NCI-H446 (cell line): ENCODE results near the gene TENM3.
"Not testable (repeated sequence)": the region's sequence is repeated elsewhere in the genome, so short reads cannot be mapped to it uniquely, and the experiment has no call there.

Experiments used
- DNase-seq, 2 experiments: peaks; one replicate each; lab custom pipeline; 2025; lab: John Stamatoyannopoulos, UW

The TENM3 gene

DNA sequence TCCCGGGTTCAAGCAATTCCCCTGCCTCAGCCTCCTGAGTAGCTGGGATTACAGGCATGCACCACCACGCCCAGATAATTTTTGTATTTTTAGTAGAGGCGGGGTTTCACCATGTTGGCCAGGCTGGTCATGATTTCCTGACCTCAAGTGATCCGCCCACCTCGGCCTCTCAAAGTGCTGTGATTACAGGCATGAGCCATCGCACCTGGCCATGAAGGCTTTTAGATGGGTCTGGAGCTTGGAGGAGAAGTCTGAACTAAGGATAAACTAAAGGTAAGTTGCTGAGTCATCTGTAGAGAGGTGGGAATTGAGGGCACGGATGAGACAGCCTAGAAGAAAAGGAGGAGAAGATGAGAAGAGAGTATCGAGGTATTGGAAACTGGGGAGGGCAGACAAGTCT lies at the start of gene TENM3:
Gene TENM3 (plus strand): TSS at position 199 of the 400 bp plus-strand sequence. CDS start 80,619 bp downstream, outside the sequence.
- not testable (repeated sequence) for DNase-seq

DNA sequence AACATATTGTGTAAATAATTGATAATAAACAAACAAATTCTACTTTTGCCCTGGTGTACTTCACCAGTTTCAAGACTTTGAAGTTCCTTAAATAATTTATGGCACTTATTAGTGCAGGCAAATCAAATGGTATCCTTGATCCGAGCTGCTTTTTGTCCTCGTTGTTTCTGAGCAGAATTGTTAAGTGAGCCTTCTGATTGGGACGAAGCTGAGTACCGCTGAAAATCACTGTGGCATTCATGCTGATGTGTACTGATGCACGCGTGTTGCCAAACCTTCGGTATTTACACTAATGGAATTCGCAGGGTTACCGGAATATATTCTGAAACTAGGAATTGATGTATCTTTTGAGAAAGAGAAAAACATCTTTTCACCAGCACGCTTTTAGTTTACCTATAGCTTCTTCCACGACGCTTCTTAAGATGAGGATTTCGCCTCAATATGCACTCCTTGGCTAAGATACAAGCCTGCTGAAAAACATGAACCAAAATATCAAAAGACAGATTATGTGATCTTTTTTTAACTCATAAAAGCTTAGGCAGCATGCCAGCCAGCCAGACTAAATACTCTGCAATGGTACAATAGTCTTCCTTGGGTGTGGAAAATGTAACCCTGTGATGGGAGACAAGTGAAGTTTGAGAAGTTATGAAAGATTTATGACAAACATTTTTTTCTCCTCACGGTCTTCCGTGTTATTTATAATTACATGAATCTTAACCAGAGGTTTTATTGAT lies 48.9 kb upstream of the TENM3 start:
- DNase-seq = no peak

DNA sequence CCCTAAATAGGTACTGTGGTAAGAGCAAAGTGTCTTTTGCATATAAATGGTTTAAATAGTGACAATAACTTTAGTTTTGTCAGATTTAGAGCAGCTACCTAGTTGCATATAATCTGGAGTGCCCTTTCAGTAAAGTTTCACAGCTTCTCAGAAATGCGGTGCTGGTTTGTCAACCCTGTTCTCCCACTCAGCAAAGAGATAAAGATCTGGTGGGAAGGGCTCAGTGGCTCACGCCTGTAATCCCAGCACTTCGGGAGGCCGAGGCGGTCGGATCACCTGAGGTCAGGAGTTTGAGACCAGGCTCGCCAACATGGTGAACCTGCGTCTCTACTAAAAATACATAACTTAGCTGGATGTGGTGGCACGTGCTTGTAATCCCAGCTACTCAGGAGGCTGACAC lies 45.6 kb upstream of the TENM3 start:
- no peak for DNase-seq

DNA sequence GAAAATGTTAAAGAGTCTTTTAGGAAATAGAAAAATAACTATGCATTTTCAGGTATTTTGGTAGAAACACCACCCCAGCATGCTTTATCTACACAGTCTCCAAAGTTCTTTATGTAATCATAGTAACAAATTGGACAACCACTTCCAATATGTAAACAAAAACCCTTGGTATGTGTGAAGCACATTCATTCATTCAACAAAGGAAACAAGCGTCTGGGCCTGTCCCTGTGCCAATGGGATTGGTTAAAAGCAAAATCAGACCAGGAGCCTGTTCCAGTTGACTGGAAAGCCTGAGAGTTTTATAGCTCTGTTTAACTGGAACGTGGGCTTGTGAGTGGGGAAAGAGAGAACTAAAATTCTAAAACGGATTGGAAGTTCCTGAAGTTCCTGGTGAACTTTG lies 41.3 kb upstream of the TENM3 start:
- DNase-seq = no peak

DNA sequence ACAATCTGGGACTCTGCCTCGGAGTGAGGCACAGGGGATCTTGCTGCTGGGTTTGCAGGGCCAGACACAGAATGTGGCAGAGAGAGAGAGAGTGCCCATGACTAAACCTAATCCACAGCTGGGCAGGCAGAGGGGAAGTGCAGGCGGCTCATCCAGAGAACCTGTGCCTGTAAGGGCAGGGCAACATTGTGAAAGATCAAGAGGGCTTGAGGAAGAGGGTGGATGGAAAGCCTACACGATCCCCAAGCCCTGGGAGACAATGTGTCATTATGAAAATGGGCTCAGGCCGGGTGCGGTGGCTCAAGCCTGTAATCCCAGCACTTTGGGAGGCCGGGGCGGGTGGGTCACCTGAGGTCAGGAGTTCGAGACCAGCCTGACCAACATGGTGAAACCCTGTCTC lies 40.6 kb upstream of the TENM3 start:
- no peak for DNase-seq

DNA sequence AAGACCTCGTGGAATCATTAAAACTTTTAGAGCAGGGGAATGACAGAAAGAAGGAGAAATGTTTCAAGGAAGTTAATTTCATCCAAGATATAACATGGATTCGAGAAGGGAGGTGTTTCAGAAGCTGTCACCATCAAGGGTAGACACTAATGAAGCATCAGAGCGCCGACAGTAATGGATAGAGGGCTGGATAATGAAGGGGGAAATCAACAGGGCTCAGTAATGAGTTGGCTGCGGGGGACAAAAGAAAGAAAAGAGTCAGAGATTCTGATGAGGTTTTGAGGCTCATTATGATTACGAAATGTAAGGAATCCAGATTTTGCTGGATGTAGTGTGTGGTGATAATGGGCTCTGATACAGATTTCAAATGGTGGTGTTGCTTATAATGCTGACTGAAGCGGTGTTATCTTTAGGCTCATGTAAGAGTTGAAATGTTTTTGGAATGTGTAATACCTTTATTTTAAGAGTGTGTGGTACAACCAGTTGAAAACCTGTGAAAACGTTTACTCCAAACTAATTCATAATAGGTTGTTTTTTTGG lies 39.3 kb upstream of the TENM3 start:
- DNase-seq = no peak

DNA sequence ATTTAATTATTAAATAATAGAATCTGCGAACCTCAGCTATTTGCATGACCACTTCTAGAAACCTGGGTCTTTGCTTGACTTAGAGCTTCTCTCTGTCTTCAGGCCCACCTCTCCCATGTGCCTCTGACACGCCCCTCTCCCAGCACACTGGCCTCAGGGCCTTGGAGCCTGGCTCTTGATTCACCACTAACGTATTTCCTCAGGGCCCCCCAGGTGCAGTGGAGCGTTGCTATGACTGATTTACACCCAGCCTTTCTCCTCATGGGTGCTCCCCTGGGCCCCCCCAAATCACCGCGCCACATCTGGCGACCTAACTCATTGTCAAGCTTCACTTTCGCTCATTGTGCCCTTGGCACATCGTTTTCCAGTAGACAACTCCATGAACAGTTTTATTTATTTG lies 37.9 kb upstream of the TENM3 start:
- DNase-seq = no peak

DNA sequence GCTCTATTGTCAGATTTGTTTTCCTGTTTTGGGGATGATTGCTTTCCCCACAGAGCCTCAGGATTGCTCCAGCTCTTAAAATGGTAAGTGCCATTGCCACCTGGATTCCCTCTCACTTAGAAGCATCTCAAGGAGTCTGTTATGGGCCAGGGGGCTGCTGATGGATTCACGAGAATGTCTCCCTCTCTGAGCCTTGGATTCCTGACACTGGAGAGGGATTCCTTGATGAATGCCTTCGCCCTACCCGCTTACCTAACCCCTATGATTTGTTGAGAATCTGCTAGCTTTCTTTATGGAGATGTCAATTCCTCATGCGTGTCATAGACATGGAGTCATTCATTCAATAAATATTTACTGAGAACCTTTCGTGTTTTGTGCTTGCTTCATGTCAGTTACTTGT lies 36.9 kb upstream of the TENM3 start:
- no peak for DNase-seq

DNA sequence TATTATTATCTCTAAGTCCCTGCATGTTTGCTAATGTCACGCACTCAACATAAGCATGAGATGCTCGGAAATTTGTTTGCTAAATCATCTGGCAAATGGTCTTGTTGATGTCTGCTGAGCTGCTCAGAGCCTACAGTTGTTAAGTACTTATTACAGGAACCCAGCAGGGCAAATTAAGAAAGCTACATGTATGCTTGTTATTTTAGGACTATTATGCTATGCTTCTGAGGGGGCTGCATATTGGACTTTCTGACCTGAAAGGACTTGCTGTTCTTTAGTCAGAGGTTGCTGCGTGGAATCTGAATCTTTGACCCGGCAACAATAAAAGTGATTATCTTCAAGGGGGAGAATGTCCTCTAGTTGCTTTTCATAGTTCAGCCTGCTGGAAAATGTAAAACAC lies 36.3 kb upstream of the TENM3 start:
- DNase-seq = no peak

DNA sequence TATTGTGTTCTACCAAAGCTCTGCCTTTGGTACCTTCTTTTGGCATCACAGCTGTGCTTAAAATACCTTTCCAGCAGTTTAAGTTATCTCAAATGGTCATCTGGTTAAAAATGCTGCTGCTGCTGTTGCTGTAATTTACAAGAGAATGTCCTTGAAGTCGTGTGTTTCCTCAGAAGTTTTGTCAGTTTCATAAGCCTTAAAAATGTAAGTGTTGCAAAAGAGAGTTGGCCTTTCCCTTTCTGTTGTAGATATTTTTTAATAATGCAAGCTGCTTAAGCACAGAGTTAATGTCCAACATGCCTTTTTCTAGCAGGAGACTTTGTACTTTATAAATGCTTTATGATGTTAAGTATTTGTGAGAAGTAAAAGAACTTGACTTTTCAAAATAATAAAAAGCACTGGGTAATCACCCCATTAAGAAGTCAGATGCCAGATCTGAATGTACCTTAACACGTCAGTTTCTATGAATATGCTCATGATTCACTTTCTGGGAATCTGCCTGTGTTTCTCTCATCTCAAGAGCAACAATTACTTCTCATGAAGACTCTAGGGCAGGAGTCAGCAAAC lies 35.3 kb upstream of the TENM3 start:
- DNase-seq = no peak

DNA sequence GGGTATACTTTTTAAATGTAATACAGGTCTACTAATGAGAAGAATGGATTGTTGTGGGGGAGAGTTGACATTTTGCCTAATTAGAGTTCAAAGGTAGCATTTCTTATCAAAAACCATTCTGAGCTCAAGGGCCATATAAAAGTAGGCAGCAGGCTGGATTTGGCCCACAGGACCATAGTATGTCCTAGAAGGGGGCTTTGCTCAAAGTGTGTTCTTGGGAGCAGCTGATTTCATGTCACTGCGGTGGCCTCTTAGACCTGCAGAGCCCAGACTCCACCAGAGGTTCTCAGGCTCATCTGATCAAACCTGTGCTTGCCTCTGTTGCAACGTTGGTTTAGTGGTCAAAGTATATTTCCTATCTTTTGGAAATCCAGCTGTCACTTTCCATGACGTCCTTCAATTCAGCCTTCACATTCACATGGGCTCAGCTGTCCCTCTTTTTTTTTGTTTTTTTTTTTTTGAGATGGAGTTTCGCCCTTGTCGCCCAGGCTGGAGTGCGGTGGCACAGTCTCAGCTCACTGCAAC lies 34.6 kb upstream of the TENM3 start:
- no peak for DNase-seq

DNA sequence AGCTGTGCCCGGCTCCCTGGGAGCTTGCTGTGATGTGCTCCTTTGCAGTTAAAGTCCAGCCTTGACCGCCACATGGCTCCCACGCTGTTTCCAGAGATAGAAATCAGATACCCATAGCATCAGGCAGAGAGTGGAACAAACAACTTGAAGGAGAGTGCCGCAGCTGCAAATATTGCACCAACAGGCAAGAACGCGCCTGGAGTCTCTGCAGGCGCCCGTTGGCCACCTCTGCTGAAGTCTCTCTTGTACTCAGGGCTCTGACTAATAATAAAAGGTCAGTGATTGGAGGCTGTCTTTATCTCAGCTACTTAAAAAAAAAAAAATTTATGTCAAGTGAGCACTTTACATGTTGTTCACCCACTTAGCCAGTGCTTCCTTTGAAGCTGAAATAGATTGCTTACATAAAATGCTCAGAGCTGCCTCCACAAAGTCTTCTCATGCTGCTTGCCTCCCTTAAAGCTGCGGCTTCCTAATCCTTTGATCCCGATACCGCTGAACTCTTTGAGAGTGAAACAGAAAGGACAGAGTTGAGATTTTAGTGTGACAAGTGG lies 30.9 kb upstream of the TENM3 start:
- DNase-seq = no peak

DNA sequence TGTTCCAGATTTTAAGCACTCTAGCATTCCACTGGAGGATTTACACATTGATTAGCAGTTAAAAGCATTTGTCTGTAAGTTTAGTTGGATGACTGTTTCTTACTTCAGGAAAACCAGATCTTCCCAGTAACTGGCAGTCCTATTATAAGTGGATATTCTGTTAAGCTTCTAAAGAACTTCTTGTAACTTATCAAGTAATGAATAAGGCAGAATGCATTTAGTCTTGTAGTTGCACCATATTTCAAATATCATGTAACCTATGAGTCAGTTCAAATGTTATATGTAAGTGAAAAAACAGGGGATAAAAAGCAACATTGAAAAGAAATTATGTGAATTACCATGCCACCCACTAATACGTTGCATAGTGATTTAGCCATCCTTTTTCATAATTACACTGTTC lies 30.2 kb upstream of the TENM3 start:
- DNase-seq = no peak

DNA sequence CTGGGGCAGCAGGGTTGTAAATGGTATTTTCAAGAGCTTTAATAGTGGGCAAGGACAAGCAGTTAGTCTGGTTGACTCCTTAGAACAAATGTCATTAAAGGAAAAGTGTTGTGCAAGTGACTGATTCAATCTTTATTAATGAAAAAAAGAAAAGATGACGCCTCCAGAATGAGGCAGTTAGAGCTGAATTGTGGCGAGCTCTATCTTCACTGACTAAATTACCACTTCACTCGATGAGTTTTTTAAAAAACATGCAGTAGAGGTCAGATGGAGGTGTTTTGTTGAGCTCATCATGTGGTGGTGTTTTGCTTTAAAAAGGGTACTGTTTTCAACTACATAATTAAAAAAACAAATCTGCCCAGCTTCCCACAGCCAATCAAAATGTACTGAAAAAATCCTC lies 28.1 kb upstream of the TENM3 start:
- no peak for DNase-seq

DNA sequence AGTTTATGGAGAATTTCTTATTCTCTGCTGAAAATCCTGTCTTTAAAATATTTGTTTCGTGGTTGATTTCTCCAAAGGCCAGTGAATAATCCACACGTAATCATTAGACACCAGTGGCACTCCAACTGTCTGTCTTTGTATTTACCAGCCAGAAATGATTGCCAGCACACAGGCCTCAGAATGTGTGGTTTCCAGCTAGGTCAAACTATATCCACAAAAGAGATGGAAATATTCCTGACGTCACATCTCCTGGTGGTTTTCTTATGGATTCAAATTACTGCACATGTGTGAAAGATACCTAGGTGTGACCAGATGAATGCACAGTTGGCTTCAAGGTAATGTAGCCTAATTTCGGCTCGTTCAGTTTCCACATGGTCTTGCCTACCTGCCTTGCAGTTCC lies 27.2 kb upstream of the TENM3 start:
- DNase-seq = no peak

DNA sequence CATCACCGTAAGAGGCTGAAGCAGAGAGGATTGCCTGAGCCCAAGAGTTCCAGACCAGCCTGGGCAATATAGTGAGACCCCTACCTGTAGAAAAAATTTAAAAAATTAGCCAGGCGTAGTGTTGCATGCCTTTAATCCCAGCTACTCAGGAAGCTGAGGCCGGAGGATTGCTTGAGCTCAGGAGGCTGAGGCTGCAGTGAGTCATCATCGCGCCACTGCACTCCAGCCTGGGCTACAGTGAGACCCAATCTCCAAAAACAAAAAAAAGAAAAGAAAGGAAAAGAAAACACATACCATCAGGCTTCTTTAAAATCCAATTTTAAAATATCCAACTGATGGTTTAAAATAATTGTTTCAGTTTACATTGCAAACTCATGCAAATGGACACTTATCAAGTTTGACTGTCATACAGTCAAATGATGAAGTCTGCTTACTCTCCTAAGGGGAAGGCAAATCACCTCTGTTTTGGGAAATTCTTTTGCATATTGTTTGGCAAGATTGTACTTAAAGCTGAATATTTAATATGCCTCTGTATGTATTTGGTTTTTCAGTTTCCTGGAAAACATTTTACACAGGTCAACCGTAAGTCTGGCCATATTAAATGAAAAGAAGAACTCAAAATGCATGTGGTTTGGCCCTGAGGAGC lies 23.7 kb upstream of the TENM3 start:
- DNase-seq = no peak

DNA sequence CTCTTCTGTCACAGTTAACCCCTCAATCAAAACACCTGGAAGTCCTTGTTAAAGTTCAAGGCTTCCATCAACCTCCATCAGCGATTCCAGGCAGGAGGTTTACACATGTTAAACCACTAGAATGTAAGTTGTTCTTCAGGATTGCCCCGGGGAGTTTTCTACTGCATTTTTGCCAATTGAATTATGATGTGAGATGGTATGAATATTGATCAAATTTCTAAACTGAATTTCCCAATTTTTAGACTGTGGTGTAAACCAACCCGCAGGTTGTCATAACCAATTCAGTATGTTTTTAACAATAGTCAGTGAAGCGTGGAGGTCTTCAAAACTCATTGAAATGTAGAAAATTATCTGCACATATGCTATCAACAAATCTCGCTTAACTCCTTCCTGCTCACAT lies 21.2 kb upstream of the TENM3 start:
- DNase-seq = no peak

DNA sequence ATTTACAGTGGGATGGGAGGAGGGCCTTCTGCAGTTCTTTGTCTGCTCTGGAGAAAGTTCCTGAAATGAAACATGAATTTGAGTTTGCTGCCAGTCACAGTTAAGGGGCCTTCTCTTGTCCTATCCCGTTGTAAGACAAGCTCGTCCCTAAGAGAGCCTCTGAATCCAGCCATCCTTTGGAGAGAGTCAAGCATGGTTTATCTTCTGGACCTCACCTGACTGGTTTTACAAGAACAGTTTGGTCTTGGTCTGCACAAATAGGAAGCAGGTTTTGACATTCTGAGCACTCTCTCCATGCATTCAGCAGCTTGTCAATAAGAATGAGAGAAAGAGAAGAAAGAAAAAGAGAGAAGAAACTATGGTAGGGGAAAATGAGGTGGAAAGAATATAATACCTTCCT lies 20.4 kb upstream of the TENM3 start:
- DNase-seq = no peak

DNA sequence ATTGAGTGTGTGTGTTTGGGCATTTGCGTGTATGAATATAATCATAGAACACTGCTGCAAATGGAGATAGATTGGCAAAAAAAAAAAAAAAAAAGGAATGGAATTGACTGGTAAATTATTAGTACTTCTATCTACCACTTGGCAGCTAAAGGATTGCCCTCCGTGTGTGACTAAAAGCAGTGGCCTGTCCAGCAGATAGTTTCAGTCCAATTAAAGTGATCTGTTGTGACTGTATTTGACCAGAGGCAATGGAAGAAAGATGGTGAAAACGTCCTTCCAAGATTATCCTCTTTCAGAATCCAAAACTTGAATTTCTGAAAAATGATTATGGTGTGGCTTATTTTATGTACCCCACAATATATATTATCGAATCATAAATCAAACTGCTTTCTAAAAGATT lies 19.5 kb upstream of the TENM3 start:
- DNase-seq = no peak

DNA sequence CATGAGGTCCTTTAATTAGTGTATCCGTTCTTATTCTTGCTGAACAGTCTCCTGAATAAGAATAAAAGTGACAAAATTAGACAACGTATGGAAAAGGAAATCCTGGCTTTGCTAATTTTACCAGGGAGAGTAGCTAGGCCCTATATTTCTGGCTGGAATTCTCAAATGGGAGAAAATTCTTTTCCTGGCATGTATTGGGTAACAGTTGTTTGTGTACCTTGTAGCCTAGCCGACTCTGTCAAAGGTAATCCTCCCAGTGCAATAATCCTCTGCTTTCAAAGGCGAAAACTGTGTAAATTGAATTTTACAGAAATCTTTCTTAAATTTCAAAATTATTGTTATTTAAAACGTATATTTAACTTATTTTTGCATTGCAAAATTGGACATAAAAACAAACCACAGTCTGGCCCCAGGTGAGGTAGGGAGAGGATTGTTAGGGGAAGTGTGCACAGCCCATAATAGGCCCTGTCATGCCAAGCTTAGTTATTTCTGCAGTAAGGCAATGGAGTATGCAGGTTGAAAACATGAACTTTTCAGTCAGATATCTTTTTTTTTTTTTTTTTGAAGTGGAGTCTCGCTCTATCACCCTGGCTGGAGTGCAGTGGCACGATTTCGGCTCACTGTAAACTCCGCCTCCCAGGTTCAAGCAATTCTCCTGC lies 18.9 kb upstream of the TENM3 start:
- no peak for DNase-seq

DNA sequence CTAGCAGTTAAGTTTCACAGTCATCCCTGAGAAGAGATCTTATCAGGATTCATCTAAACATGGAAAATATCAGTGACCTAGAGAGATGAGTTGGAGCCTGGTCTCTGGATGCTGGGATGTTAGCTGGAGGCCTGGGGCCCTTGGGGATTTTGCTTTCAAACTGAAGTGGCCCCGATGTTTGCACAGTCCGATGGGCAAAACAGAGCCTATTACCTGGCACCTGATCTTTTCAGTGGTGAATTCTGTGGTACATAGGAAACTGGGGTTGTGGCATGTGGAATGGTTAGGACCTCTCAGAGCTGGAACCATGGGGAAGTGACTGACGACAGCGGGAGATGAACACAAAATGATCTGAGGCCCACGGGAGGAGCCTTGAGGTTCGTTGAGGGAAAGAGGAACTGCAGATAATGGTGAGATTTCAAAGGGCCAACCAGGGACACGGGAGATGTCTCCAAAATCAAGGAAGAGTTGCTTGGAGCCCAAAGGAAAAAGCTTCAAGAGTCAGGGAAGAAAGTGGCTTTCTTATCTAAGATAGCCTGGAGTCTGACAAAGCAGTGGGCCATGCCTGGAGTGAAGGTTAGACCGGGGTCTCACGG lies 17.8 kb upstream of the TENM3 start:
- DNase-seq = no peak

DNA sequence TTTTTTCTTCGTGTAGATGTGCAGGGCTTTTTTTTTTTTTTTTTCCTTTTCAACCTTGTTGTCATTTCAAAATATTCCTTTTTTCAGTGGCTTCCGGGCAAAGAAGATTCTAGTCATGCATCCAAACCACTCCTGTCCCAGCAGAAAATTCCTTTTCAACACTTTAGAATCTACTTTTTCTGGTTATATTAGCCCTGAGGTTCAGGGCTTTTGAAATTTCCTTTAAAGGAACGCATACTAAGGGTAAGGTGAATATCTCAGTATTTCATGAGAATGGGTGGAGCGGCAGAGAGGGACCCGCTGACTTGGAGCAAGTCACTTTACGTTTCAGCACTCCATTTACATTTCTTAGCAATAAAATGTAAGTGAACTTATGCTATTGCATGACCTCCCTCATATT lies 15.6 kb upstream of the TENM3 start:
- DNase-seq = no peak
